ENCODE measurements around the gene TAL2.

TAL2 gene

GRCh38 chr9:105662184-105663104, at the start of gene TAL2:
TSS of gene TAL2 (plus strand) at chr9:105662457. CDS start at chr9:105662497, 40 bp downstream.
- TF ChIP-seq, protein P1, sequence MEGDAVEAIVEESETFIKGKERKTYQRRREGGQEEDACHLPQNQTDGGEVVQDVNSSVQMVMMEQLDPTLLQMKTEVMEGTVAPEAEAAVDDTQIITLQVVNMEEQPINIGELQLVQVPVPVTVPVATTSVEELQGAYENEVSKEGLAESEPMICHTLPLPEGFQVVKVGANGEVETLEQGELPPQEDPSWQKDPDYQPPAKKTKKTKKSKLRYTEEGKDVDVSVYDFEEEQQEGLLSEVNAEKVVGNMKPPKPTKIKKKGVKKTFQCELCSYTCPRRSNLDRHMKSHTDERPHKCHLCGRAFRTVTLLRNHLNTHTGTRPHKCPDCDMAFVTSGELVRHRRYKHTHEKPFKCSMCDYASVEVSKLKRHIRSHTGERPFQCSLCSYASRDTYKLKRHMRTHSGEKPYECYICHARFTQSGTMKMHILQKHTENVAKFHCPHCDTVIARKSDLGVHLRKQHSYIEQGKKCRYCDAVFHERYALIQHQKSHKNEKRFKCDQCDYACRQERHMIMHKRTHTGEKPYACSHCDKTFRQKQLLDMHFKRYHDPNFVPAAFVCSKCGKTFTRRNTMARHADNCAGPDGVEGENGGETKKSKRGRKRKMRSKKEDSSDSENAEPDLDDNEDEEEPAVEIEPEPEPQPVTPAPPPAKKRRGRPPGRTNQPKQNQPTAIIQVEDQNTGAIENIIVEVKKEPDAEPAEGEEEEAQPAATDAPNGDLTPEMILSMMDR (IDR thresholded peaks at IDR 0.05; ENCODE audit: insufficient read depth, low read length, missing control alignments) = no peak
- ChIA-PET POLR2A (no interaction called here), CTCF (no interaction called here)
- H3K4me3 ChIP-seq (ENCODE audit: low read depth, low read length) = no peak within 1 kb of the TSS
- no peak for DNase-seq (ENCODE audit: low read depth, low spot score)

DNA sequence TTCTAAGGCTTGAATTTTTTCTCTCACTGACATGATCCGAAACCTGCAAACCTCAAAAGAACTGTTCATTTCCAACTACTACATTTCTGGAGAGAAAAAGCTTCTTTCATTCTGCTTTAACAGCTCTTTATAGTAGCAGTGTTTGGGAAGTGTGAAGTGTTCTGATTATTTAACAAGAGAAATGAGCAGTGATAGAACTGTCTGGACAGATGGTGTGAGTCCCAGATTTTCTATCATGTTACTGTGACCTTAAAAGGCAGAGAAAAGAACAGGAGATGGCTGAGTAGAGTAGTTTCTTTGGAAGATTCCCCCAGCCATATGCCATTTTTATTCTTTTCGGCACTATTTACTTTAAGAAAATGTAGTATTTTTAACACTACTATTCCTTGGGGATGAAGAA, 41.3 kb upstream of the TAL2 start:
- no peak for DNase-seq (ENCODE audit: low read depth, low spot score)
- H3K4me3 ChIP-seq (ENCODE audit: low read depth, low read length) = no peak overlapping the region
- TF ChIP-seq, protein P1 (IDR thresholded peaks at IDR 0.05; ENCODE audit: insufficient read depth, low read length, missing control alignments) = no peak
- ChIA-PET CTCF (interaction anchor here (0.7 to 2.6 kb wide), 5 partner anchors 9 to 99 kb away, joined by 3 to 13 read pairs (median 3); no protein-coding TSS in a partner anchor), POLR2A (no interaction called here)

- DNase-seq (ENCODE audit: low read depth, low spot score) = no peak
- no peak overlapping the region for H3K4me3 ChIP-seq (ENCODE audit: low read depth, low read length)
- ChIA-PET CTCF (interaction anchor here (1.5 kb wide), 1 partner anchor 13 kb away, joined by 9 read pairs; no protein-coding TSS in a partner anchor), POLR2A (no interaction called here)
- TF ChIP-seq, protein P1 (IDR thresholded peaks at IDR 0.05; ENCODE audit: insufficient read depth, low read length, missing control alignments) = no peak
Observed at GRCh38 chr9:105625088-105625487, 37.2 kb upstream of the TAL2 start.

DNA sequence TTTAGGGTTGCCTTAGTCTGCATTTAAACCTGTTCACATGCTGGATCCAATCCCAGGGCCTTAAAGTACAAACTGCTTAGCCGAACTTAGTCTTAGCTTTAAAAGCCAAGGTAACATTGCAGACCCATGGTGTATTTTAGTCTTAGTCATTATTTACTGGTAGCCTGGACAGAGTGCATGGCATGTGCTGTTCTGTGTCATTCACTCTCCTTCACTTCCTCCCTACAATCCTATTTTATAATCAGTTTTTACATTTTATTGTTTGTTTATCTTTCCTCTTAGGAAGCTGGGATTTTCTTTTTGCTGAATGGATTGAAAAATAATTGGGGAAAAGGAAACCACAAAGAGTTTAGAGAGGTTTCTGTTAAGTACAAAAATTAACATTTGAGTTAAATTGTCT, 29.4 kb upstream of the TAL2 start:
- CTCF ChIA-PET = no interaction called here
- no peak overlapping the region for H3K4me3 ChIP-seq (ENCODE audit: low read depth, low read length)
- DNase-seq (ENCODE audit: low read depth, low spot score) = no peak
- POLR2A ChIA-PET = no interaction called here
- TF ChIP-seq, protein P1 (IDR thresholded peaks at IDR 0.05; ENCODE audit: insufficient read depth, low read length, missing control alignments) = no peak

DNA sequence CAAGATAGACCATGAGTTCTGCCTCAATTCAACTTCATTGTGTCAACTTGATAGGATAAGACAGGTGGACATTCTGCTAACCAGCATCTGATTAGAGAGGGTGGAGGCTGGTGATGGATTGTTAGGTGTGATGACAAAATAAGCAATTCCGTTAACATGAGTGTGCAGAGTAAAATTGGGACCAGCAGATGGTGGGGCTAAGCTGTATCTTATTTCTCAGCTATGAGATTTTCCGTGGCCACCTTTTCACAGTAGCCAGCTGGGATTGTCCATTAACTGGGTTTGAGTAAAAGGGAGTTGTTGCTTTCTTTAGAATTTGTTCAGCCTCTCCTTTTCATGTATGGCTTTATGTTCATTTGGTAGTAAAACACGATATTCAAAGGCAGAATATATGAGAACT, 28.8 kb upstream of the TAL2 start:
- TF ChIP-seq, protein P1 (IDR thresholded peaks at IDR 0.05; ENCODE audit: insufficient read depth, low read length, missing control alignments) = no peak
- CTCF ChIA-PET = interaction anchor here (0.9 kb wide), 1 partner anchor 13 kb away, joined by 3 read pairs; no protein-coding TSS in a partner anchor
- DNase-seq (ENCODE audit: low read depth, low spot score) = no peak
- no peak overlapping the region for H3K4me3 ChIP-seq (ENCODE audit: low read depth, low read length)
- POLR2A ChIA-PET = no interaction called here

GRCh38 chr9:105636331-105636730, 25.9 kb upstream of the TAL2 start:
- ChIA-PET CTCF (interaction anchor here (1.0 to 1.7 kb wide), 2 partner anchors 20 to 83 kb away, joined by 3 to 5 read pairs; no protein-coding TSS in a partner anchor), POLR2A (no interaction called here)
- DNase-seq (ENCODE audit: low read depth, low spot score) = no peak
- H3K4me3 ChIP-seq (ENCODE audit: low read depth, low read length) = no peak overlapping the region
- TF ChIP-seq, protein P1 (IDR thresholded peaks at IDR 0.05; ENCODE audit: insufficient read depth, low read length, missing control alignments) = no peak

Data from AG04449 (cell line).